ENCODE measurements around the gene SDK1.

GRCh38 chr7:3960050-3960763 lies 659.2 kb downstream of the SDK1 start:
- TF ChIP-seq CTCF (IDR thresholded peaks at IDR 0.05; ENCODE audit: low read depth, low read length, poor library complexity, severe bottlenecking) (no peak), EZH2phosphoT487 (IDR thresholded peaks at IDR 0.05; ENCODE audit: borderline replicate concordance, low read length) (no peak)

Measured in DOHH2 (cell line).